ENCODE measurements around the gene TNNT1. TPM values are rescaled to one million over a fixed set of nuclear protein-coding genes. Genes with fewer than 3 reads are reported as not detected.

The TNNT1 gene
- polyA plus RNA-seq, 5 donors: 0.91 to 27.5 (median 2.1) TPM

GRCh38 chr19:55090564-55090963, 58.4 kb downstream of the TNNT1 start:
- DNase-seq: no peak

- no peak for DNase-seq
Observed at GRCh38 chr19:55089342-55089944, 59.6 kb downstream of the TNNT1 start.

DNA sequence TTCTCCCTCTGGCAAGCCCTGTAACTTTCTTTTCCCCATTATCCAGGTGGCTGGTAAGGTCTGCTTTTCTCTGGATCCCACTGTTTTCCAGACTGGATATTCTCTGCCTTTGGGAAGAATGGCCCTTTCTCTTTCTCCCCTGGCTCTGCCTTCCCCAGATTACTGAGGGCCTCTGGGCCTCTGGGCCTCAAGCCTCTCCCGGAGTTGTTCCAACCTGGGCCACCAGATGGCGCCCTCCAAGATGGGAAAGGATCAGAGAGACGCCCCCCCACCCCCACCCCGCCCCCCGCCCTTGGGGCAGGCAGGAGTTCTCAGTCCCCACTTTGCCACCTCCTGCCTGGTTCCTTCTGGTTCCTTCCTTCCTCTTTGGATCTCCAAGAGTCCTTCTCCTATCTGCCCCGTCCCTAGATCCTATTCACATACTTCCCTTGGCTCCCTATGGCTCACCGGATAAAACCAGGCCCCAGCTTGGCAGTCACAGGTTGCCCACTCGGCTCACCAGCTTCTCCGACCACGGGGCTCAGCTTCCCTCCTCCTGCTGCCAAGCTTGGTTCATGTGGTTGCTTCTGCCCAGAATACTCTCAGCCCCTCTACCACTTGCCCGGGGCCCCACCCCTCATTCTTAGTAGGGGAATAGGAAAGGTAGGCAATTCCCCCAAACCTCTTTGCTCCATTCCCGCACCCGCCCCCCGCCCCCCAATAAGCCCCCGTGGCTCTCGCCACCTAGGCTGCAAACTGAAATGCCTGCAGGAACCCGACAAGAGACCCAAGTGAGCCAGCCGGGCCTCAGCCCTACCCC, 60.3 kb downstream of the TNNT1 start:
- no peak for DNase-seq

DNA sequence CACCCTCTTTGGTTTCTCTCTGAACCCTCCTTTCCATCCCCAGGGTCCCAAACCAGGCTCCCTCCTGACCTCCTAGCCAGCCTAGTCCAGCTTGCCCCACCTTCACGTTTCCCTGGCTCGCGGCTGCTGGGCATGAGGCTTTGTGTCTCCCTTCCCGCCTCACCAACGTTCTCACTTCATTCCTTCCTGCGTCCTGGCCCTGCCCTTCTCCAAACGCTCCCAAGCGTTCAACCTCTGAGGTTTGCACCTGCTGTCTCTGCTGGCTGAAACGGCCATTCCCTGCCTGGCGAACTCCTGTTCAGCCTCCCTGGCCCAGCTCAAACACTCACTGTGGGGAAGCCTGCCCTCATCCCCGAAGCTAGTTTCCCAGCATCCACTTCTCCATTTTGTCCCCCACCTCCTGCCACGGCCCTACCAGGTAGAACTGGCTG, 61.0 kb downstream of the TNNT1 start:
- DNase-seq: no peak

DNA sequence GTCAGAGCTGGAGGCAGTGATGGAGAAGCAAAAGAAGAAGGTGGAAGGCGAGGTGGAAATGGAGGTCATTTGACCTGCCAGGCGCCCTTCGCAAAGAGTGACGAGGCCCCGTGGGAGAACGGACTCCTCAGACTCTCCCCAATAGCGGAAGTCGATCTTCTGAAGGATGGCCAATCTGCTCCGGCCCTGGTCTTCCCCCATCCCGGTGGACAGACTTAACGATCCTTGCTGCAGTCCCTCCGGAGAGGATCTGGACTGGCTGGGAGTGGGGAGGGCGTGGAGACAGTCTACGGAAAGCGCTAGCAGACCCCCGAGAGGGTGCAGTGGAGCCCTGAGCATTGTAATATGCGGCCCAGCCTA, 61.5 kb downstream of the TNNT1 start:
- no peak for DNase-seq

- DNase-seq: peak; percentile 83
Observed at GRCh38 chr19:55086730-55087541, 62.1 kb downstream of the TNNT1 start.

- no peak for DNase-seq
Observed at GRCh38 chr19:55085923-55086715, 62.9 kb downstream of the TNNT1 start.

DNA sequence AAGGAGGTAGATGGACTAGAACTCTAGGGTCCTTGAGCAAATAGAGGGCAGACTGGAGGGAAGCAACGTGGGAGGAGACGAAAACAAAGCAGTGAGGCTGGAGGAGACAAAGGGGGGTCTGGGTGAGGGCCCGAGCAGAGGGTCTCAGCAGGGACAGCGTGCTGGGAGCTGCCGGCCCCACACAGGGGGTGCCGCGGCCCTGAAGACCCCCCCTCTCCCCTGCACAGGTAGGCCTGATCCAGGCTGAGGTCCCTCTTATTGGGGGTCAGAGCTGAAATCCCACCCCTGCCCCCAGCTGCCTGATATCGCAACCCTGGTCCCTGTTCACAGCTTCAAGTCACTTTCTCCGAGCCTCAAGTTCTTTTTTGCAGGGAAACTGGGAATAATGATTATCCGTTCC, 64.6 kb downstream of the TNNT1 start:
- no peak for DNase-seq

DNA sequence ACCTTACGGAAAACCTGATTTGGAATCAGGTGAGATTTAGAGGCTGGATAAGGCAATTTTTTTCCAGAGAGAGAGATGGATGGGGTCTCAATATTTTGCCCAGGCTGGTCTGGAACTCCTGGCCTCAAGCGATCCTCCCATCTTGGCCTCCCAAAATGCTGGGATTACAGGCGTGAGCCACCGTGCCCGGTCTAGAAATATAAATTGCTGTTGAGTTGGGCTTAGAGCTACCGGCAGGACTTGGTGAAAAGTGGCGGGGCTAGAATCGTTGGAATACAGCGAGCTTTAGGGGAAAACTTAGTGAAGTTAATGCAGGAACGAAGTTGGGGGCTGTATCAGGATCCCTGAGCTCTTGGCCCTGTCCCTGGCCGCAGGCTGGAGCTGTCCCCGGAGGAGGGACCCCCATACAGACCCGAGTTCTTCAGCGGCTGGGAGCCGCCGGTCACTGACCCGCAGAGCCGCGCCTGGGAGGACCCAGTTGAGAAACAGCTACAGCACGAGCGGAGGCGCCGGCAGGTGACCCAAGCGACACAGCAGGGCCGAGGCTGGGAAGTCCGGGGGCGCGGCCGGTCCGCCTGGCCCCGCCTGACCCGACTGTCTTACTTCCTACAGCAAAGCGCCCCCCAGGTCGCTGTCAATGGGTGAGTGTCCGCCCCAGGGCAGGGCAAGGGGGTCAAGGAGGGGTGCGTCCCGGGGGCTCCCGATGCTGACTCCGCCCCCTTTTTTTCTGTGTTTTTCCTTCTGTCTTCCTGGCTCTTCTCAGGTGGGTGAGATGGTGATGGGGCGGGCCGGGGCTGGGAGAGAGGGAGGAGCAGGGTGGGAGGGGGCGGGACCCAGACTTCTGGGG, 65.8 kb downstream of the TNNT1 start:
- DNase-seq: no peak

Other genes with a start within 250 kb of the TNNT1 start
- gene NCR1, start 243.1 kb downstream of the TNNT1 start, polyA plus RNA-seq (ENCODE audit: insufficient read depth in 1 of 5, insufficient read length in 5 of 5, low replicate concordance in 1 of 5): 1 to 10 TPM in 1 of 5 donors, under 1 TPM in 4; 0.19 to 1.8 (median 0.33) TPM
- under 1 TPM in 2 of 5 donors, not detected in 3; 0.07 to 0.11 TPM for gene NLRP7, start 201.7 kb downstream of the TNNT1 start, polyA plus RNA-seq (ENCODE audit: insufficient read depth in 1 of 5, insufficient read length in 5 of 5, low replicate concordance in 1 of 5)
- gene NLRP2, start 182.8 kb downstream of the TNNT1 start, polyA plus RNA-seq (ENCODE audit: insufficient read depth in 1 of 5, insufficient read length in 5 of 5, low replicate concordance in 1 of 5): 10 to 100 TPM in 1 of 5 donors, 1 to 10 TPM in 4; 6.7 to 13.3 (median 9.2) TPM
- 1 to 10 TPM in 1 of 5 donors, under 1 TPM in 4; 0.69 to 1.6 (median 0.83) TPM for gene GP6, start 110.9 kb downstream of the TNNT1 start, polyA plus RNA-seq (ENCODE audit: insufficient read depth in 1 of 5, insufficient read length in 5 of 5, low replicate concordance in 1 of 5)
- gene RDH13, start 86.1 kb downstream of the TNNT1 start, polyA plus RNA-seq (ENCODE audit: insufficient read depth in 1 of 5, insufficient read length in 5 of 5, low replicate concordance in 1 of 5): 10 to 100 TPM in 3 of 5 donors, 1 to 10 TPM in 2; 7.4 to 15.0 (median 12.5) TPM
- 10 to 100 TPM in 3 of 5 donors, 1 to 10 TPM in 2; 4.2 to 16.4 (median 12.4) TPM for gene EPS8L1, start 73.3 kb downstream of the TNNT1 start, polyA plus RNA-seq (ENCODE audit: insufficient read depth in 1 of 5, insufficient read length in 5 of 5, low replicate concordance in 1 of 5)
- gene PPP1R12C, start 31.6 kb downstream of the TNNT1 start, polyA plus RNA-seq (ENCODE audit: insufficient read depth in 1 of 5, insufficient read length in 5 of 5, low replicate concordance in 1 of 5): 10 to 100 TPM; 45.4 to 88.7 (median 69.3) TPM
- 1 to 10 TPM in 1 of 5 donors, under 1 TPM in 4; 0.39 to 1.9 (median 0.73) TPM for gene TNNI3, start 8.5 kb upstream of the TNNT1 start, polyA plus RNA-seq (ENCODE audit: insufficient read depth in 1 of 5, insufficient read length in 5 of 5, low replicate concordance in 1 of 5)
- gene DNAAF3, start 17.4 kb upstream of the TNNT1 start, polyA plus RNA-seq (ENCODE audit: insufficient read depth in 1 of 5, insufficient read length in 5 of 5, low replicate concordance in 1 of 5): 1 to 10 TPM; 1.4 to 8.6 (median 5.1) TPM
- gene SYT5, start 31.1 kb upstream of the TNNT1 start, polyA plus RNA-seq (ENCODE audit: insufficient read depth in 1 of 5, insufficient read length in 5 of 5, low replicate concordance in 1 of 5): 1 to 10 TPM in 3 of 5 donors, under 1 TPM in 2; 0.50 to 1.2 (median 1.1) TPM
- under 1 TPM; 0.15 to 0.30 (median 0.27) TPM for gene PTPRH, start 60.3 kb upstream of the TNNT1 start, polyA plus RNA-seq (ENCODE audit: insufficient read depth in 1 of 5, insufficient read length in 5 of 5, low replicate concordance in 1 of 5)
- 1 to 10 TPM; 2.1 to 5.0 (median 3.4) TPM for gene TMEM86B, start 79.6 kb upstream of the TNNT1 start, polyA plus RNA-seq (ENCODE audit: insufficient read depth in 1 of 5, insufficient read length in 5 of 5, low replicate concordance in 1 of 5)
- gene PPP6R1, start 109.8 kb upstream of the TNNT1 start, polyA plus RNA-seq (ENCODE audit: insufficient read depth in 1 of 5, insufficient read length in 5 of 5, low replicate concordance in 1 of 5): 10 to 100 TPM; 28.8 to 46.0 (median 35.3) TPM
- gene HSPBP1, start 130.9 kb upstream of the TNNT1 start, polyA plus RNA-seq (ENCODE audit: insufficient read depth in 1 of 5, insufficient read length in 5 of 5, low replicate concordance in 1 of 5): 10 to 100 TPM; 20.9 to 50.7 (median 28.5) TPM
- gene BRSK1, start 134.8 kb upstream of the TNNT1 start, polyA plus RNA-seq (ENCODE audit: insufficient read depth in 1 of 5, insufficient read length in 5 of 5, low replicate concordance in 1 of 5): 10 to 100 TPM; 10.2 to 20.8 (median 15.7) TPM
- gene TMEM150B, start 176.1 kb upstream of the TNNT1 start, polyA plus RNA-seq (ENCODE audit: insufficient read depth in 1 of 5, insufficient read length in 5 of 5, low replicate concordance in 1 of 5): under 1 TPM; 0.56 to 0.83 (median 0.64) TPM
- gene KMT5C, start 190.7 kb upstream of the TNNT1 start, polyA plus RNA-seq (ENCODE audit: insufficient read depth in 1 of 5, insufficient read length in 5 of 5, low replicate concordance in 1 of 5): 10 to 100 TPM; 16.0 to 30.0 (median 22.8) TPM
- 1 to 10 TPM in 1 of 5 donors, under 1 TPM in 4; 0.14 to 1.4 (median 0.35) TPM for gene COX6B2, start 205.5 kb upstream of the TNNT1 start, polyA plus RNA-seq (ENCODE audit: insufficient read depth in 1 of 5, insufficient read length in 5 of 5, low replicate concordance in 1 of 5)
- gene GARIN5B, start 214.1 kb upstream of the TNNT1 start, polyA plus RNA-seq (ENCODE audit: insufficient read depth in 1 of 5, insufficient read length in 5 of 5, low replicate concordance in 1 of 5): under 1 TPM in 2 of 5 donors, not detected in 3; 0.04 to 0.06 TPM
- under 1 TPM; 0.26 to 0.76 (median 0.49) TPM for gene IL11, start 221.3 kb upstream of the TNNT1 start, polyA plus RNA-seq (ENCODE audit: insufficient read depth in 1 of 5, insufficient read length in 5 of 5, low replicate concordance in 1 of 5)
- gene TMEM190, start 227.6 kb upstream of the TNNT1 start, polyA plus RNA-seq (ENCODE audit: insufficient read depth in 1 of 5, insufficient read length in 5 of 5, low replicate concordance in 1 of 5): 10 to 100 TPM in 2 of 5 donors, 1 to 10 TPM in 2, under 1 TPM in 1; 0.93 to 13.6 (median 6.6) TPM
- 1 to 10 TPM in 2 of 5 donors, under 1 TPM in 3; 0.23 to 2.3 (median 0.77) TPM for gene TMEM238, start 235.1 kb upstream of the TNNT1 start, polyA plus RNA-seq (ENCODE audit: insufficient read depth in 1 of 5, insufficient read length in 5 of 5, low replicate concordance in 1 of 5)
- gene RPL28, start 236.7 kb upstream of the TNNT1 start, polyA plus RNA-seq (ENCODE audit: insufficient read depth in 1 of 5, insufficient read length in 5 of 5, low replicate concordance in 1 of 5): 1,000 to 10,000 TPM in 4 of 5 donors, 100 to 1,000 TPM in 1; 947 to 1,993 (median 1,238) TPM